ENCODE data around the gene ZBTB16. TPM values are rescaled to one million over a fixed set of nuclear protein-coding genes. Genes with fewer than 3 reads are reported as not detected.

ZBTB16 gene
- total RNA-seq, 4 donors from 2014 or later, result 10.4 to 137 (median 18.8) TPM

DNA sequence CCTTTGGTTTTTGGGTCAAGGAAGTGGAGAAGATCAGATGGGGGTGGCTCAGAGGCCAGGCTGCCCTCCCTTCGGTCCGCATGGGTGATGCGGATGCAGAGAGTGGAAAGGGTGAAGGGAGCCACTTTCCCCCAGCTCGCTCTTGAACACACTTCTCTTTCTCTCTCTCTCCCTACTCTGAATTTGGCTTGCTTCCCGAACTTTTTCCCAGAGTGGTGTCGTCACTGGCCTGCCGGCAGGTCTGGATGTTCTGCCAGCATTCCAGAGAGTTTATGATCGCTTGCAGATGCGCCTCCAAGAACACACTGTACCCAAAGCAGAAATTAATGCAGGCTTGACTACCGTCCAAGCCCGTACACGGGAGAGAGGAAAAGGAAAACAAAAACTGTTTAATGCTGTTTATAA, 103.2 kb downstream of the ZBTB16 start:
- peaks cover 83 to 99% (median 86%) of the 10 kb centered on the region in 3 donors for H3K4me1 ChIP-seq

DNA sequence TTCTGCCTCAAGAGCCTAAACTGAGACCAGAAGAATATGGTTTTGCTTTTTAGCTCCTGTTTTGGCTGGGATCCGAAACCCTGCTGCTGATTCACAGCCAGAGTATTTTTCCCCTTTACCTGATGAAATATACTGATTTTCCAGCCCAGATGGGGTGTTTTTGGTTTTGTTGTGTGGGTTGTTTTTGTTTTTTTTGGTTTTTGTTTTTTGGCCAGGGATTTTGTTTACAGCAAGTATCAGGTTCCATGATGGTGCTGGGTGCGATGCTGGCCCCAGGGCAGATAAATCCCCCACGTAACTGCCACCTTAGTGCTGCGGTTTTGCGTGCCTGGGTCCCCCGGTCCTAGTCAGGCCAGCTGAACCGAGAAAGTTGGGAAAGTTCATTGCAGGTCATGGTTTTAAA, 103.7 kb downstream of the ZBTB16 start:
- 11 to 34% methylated on average over 4 to 7 of the region's 7 CpGs for WGBS, 2 donors
- H3K4me1 ChIP-seq, result peaks cover 86 to 99% (median 88%) of the 10 kb centered on the region in 3 donors
- TF ChIP-seq, protein P1, sequence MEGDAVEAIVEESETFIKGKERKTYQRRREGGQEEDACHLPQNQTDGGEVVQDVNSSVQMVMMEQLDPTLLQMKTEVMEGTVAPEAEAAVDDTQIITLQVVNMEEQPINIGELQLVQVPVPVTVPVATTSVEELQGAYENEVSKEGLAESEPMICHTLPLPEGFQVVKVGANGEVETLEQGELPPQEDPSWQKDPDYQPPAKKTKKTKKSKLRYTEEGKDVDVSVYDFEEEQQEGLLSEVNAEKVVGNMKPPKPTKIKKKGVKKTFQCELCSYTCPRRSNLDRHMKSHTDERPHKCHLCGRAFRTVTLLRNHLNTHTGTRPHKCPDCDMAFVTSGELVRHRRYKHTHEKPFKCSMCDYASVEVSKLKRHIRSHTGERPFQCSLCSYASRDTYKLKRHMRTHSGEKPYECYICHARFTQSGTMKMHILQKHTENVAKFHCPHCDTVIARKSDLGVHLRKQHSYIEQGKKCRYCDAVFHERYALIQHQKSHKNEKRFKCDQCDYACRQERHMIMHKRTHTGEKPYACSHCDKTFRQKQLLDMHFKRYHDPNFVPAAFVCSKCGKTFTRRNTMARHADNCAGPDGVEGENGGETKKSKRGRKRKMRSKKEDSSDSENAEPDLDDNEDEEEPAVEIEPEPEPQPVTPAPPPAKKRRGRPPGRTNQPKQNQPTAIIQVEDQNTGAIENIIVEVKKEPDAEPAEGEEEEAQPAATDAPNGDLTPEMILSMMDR (IDR thresholded peaks at IDR 0.05), result no peak
- TF ChIP-seq POLR2A (IDR thresholded peaks at IDR 0.05), result no peak
- no peak for DNase-seq
- H3K36me3 ChIP-seq, result peaks cover 0 to 10% (median 0%) of the 10 kb centered on the region in 3 donors
- H3K4me3 ChIP-seq, result peak overlapping the region in 3 of 4 donors; percentile 6 to 47 (median 11)
- H3K9me3 ChIP-seq, result no peaks in the 10 kb centered on the region
- H3K27ac ChIP-seq, result peak overlapping the region; percentile 89 to 99 (median 97)
- intact Hi-C loops (cut with DNase I), result no loop called here
- H3K27me3 ChIP-seq, result peaks cover 0 to 12% (median 0%) of the 10 kb centered on the region in 4 donors

More for the DNA sequence above, 103.2 kb downstream of the ZBTB16 start:
- Histone ChIP-seq H3K4me3 (peak overlapping the region in 3 of 4 donors; percentile 6 to 47 (median 11)), H3K36me3 (peaks cover 0 to 14% (median 0%) of the 10 kb centered on the region in 3 donors), H3K9me3 (no peaks in the 10 kb centered on the region), H3K27ac (peak overlapping the region; percentile 89 to 99 (median 97)), H3K27me3 (peaks cover 0 to 12% (median 0%) of the 10 kb centered on the region in 4 donors)
- DNase-seq, result peak; percentile 17
- 10 to 14% methylated on average over 12 of the region's 12 CpGs for WGBS, 2 donors
- peak in 3 of 4 donors; percentile 24 to 64 (median 50) for TF ChIP-seq POLR2A (IDR thresholded peaks at IDR 0.05)
- TF ChIP-seq, protein P1 (IDR thresholded peaks at IDR 0.05), result no peak
- intact Hi-C loops (cut with DNase I), result no loop called here

- peak overlapping the region; percentile 89 to 99 (median 97) for H3K27ac ChIP-seq
- peaks cover 0 to 4% (median 0%) of the 10 kb centered on the region in 3 donors for H3K36me3 ChIP-seq
- H3K9me3 ChIP-seq, result no peaks in the 10 kb centered on the region
- H3K4me3 ChIP-seq, result peak overlapping the region in 1 of 4 donors; percentile 47
- no peak for DNase-seq
- TF ChIP-seq, protein P1 (IDR thresholded peaks at IDR 0.05), result no peak
- peak in 1 of 4 donors; percentile 9 for TF ChIP-seq POLR2A (IDR thresholded peaks at IDR 0.05)
- 34 to 41% methylated on average over 9 of the region's 9 CpGs for WGBS, 2 donors
- H3K4me1 ChIP-seq, result peaks cover 87 to 99% (median 89%) of the 10 kb centered on the region in 3 donors
- intact Hi-C loops (cut with DNase I), result no loop called here
- peaks cover 0 to 18% (median 0%) of the 10 kb centered on the region in 4 donors for H3K27me3 ChIP-seq
These were observed 104.4 kb downstream of the ZBTB16 start for GRCh38 chr11:114163830-114164401.

- Histone ChIP-seq H3K36me3 (no peaks in the 10 kb centered on the region), H3K4me3 (no peak overlapping the region), H3K27me3 (peaks cover 0 to 25% (median 0%) of the 10 kb centered on the region in 4 donors), H3K9me3 (no peaks in the 10 kb centered on the region), H3K4me1 (peaks cover 87 to 99% (median 89%) of the 10 kb centered on the region in 3 donors), H3K27ac (peak overlapping the region; percentile 89 to 99 (median 97))
- intact Hi-C loops (cut with DNase I), result no loop called here
- 92 to 93% methylated on average over 9 of the region's 9 CpGs for WGBS, 2 donors
- no peak for DNase-seq
- no peak for TF ChIP-seq POLR2A (IDR thresholded peaks at IDR 0.05)
- TF ChIP-seq, protein P1 (IDR thresholded peaks at IDR 0.05), result no peak
These were observed 105.0 kb downstream of the ZBTB16 start for GRCh38 chr11:114164546-114164945.

Data from esophagus squamous epithelium (tissue), 5 donors.